ENCODE data around the gene GDI1. TPM values are rescaled to one million over a fixed set of nuclear protein-coding genes. Genes with fewer than 3 reads are reported as not detected.
A peak's percentile ranks its signal among the peaks of the same experiment; 100 is the strongest.
"Not testable (repeated sequence)": the region's sequence is repeated elsewhere in the genome, so short reads cannot be mapped to it uniquely, and the experiment has no call there.

Gene GDI1
- total and polyA plus RNA-seq, 7 experiments from 2014 or later = 18.8 to 174 (median 115) TPM

DNA sequence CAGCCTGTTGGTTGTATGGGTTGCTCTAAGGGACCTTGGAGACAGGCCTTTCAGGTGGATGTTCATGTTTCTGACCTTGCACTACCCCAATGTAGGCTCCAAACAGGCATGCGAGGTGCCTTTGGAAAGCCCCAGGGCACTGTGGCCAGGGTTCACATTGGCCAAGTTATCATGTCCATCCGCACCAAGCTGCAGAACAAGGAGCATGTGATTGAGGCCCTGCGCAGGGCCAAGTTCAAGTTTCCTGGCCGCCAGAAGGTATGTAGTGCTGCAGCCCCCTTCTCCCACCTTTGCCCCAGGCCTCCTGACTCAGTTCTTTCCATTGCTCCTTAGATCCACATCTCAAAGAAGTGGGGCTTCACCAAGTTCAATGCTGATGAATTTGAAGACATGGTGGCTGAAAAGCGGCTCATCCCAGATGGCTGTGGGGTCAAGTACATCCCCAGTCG lies 36.6 kb upstream of the GDI1 start:
- peaks cover 10 to 14% of the 10 kb centered on the region in 2 donors for H3K4me1 ChIP-seq (ENCODE audit: control insufficient read depth in 2 of 2, insufficient read depth in 2 of 2, low read length in 2 of 2)
- intact Hi-C loops (cut with micrococcal nuclease); DNase-seq; H3K27me3 ChIP-seq (ENCODE audit: control insufficient read depth in 2 of 2, insufficient read depth in 2 of 2, low read length in 2 of 2); ATAC-seq; CTCF ChIA-PET; H3K27me3 Mint-ChIP-seq; H3K4me3 ChIP-seq (ENCODE audit: low read length); H3K9me3 ChIP-seq (ENCODE audit: control insufficient read depth in 2 of 3, low read length in 3 of 3): not testable (repeated sequence)
- POLR2A ChIA-PET = interaction anchor here (0.8 to 6.8 kb wide), 10 partner anchors 7 to 132 kb away, joined by 3 to 77 read pairs (median 8); partner anchors contain the start of genes ATP6AP1, DNASE1L1, FAM50A and TAFAZZIN
- H3K36me3 Mint-ChIP-seq = peaks cover 3 to 20% (median 16%) of the 10 kb centered on the region in 5 donors
- H3K4me3 Mint-ChIP-seq = peak overlapping the region in 7 of 10 donors; percentile 5 to 100 (median 98)
- H3K36me3 ChIP-seq (ENCODE audit: control insufficient read depth in 2 of 3, insufficient read depth in 3 of 3, low read length in 3 of 3) = peaks cover 7 to 23% (median 11%) of the 10 kb centered on the region in 3 experiments
- H3K27ac Mint-ChIP-seq = peak overlapping the region in 7 of 9 donors; percentile 41 to 100 (median 99)
- peak overlapping the region; percentile 97 for H3K27ac ChIP-seq (ENCODE audit: low read depth, low read length)
- peaks cover 6 to 22% (median 14%) of the 10 kb centered on the region in 7 donors for H3K4me1 Mint-ChIP-seq
- H3K9me3 Mint-ChIP-seq = peaks cover 0 to 11% (median 0%) of the 10 kb centered on the region in 11 donors

DNA sequence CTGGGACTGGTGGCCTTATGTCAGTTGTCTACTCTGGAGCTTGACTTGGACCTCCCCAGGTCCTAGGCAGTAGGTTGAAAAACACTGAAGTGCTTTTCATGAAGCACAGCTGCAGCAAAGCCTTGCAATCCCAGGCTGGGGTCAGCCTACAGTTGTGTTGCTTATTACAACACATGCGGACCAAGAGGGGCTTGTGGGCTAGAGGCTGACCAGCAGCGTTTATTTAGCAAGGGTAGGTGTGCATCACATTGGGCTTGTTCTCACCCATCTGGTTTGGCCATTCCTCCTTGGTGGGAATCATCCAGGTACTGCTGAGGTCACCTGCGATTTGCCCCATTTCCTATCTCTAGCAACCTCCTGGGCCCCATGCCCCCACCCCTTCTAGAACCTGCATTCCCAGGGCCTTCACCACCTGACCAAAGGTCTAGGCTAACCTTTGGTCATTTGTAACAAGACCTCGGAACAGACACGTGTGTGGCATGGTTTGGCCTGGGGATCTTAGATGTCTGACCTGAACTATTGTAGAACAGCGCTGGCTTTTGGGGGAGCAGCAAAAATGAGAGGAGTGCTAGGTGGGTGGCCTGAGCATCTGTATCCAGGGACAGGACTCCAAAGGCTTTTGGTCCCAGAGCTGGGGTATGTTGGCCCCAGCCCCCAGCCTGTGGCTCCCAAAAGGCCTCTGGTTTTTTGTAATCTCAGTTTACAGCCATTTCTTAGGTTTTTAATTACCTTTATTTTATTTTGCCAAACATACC lies 35.7 kb upstream of the GDI1 start:
- peaks cover 7 to 23% (median 11%) of the 10 kb centered on the region in 3 experiments for H3K36me3 ChIP-seq (ENCODE audit: control insufficient read depth in 2 of 3, insufficient read depth in 3 of 3, low read length in 3 of 3)
- CTCF ChIA-PET = no interaction called here
- intact Hi-C loops (cut with micrococcal nuclease) = no loop called here
- peaks cover 10 to 14% of the 10 kb centered on the region in 2 donors for H3K4me1 ChIP-seq (ENCODE audit: control insufficient read depth in 2 of 2, insufficient read depth in 2 of 2, low read length in 2 of 2)
- Mint-ChIP-seq H3K9me3 (peaks cover 0 to 11% (median 0%) of the 10 kb centered on the region in 11 donors), H3K27ac (peak overlapping the region in 7 of 9 donors; percentile 30 to 100 (median 48)), H3K4me1 (peaks cover 6 to 22% (median 14%) of the 10 kb centered on the region in 7 donors), H3K4me3 (peak overlapping the region in 6 of 10 donors; percentile 5 to 38 (median 24)), H3K36me3 (peaks cover 3 to 20% (median 16%) of the 10 kb centered on the region in 5 donors), H3K27me3 (peaks cover 0 to 5% (median 0%) of the 10 kb centered on the region in 5 donors)
- H3K27me3 ChIP-seq (ENCODE audit: control insufficient read depth in 2 of 2, insufficient read depth in 2 of 2, low read length in 2 of 2) = no peaks in the 10 kb centered on the region
- DNase-seq = no peak
- H3K9me3 ChIP-seq (ENCODE audit: control insufficient read depth in 2 of 3, low read length in 3 of 3) = no peaks in the 10 kb centered on the region
- no peak overlapping the region for H3K4me3 ChIP-seq (ENCODE audit: low read length)
- POLR2A ChIA-PET = interaction anchor here (1.0 to 6.8 kb wide), 3 partner anchors 10 to 40 kb away, joined by 3 to 77 read pairs (median 17); partner anchors contain the start of genes DNASE1L1, EMD and TAFAZZIN
- ATAC-seq = no peak
- H3K27ac ChIP-seq (ENCODE audit: low read depth, low read length) = no peak overlapping the region

DNA sequence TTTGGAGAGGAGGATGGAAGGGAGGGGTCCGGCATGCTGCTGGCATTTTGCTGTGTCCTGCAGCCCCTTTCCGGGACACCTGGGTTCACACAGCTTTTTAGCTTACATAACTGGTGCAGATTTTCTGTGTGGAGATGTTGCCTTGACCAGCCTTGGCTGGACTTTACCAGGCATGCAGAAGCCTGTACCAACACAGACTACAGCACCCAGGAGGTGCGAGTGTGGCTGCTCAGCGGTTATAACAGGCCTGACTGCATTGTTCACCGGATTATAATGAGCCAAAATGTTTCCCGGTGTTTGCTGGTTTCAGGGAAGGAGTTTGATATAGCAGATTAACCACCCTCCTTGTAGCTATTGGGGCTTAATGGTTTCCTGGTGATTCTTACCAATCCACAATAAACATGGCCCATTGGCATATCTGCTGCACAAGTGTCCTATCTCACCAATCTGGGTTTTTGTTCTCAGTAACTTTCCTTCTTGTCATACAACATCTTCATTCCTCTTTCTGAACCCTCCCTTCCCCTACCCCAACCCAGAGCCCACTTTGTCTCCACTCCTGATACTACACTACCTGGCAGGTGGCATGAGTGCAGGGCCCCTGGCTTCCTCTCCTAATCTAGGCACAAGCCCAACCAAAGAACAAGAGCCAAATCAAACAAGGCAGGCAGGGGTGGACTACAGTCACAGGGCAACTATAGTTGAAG lies 34.9 kb upstream of the GDI1 start:
- Histone ChIP-seq H3K27ac (ENCODE audit: low read depth, low read length) (no peak overlapping the region), H3K4me3 (ENCODE audit: low read length) (no peak overlapping the region), H3K27me3 (ENCODE audit: control insufficient read depth in 2 of 2, insufficient read depth in 2 of 2, low read length in 2 of 2) (no peaks in the 10 kb centered on the region), H3K9me3 (ENCODE audit: control insufficient read depth in 2 of 3, low read length in 3 of 3) (no peaks in the 10 kb centered on the region), H3K4me1 (ENCODE audit: control insufficient read depth in 2 of 2, insufficient read depth in 2 of 2, low read length in 2 of 2) (peaks cover 10 to 14% of the 10 kb centered on the region in 2 donors), H3K36me3 (ENCODE audit: control insufficient read depth in 2 of 3, insufficient read depth in 3 of 3, low read length in 3 of 3) (peaks cover 7 to 23% (median 11%) of the 10 kb centered on the region in 3 experiments)
- no peak overlapping the region for H3K4me3 Mint-ChIP-seq
- H3K4me1 Mint-ChIP-seq = peaks cover 6 to 22% (median 14%) of the 10 kb centered on the region in 7 donors
- intact Hi-C loops (cut with micrococcal nuclease) = no loop called here
- no peak for ATAC-seq
- no peak for DNase-seq
- H3K9me3 Mint-ChIP-seq = peaks cover 0 to 11% (median 0%) of the 10 kb centered on the region in 11 donors
- POLR2A ChIA-PET = interaction anchor here (1.0 to 6.8 kb wide), 2 partner anchors 9 to 22 kb away, joined by 3 to 77 read pairs; partner anchors contain the start of genes DNASE1L1, EMD and TAFAZZIN
- peaks cover 0 to 5% (median 0%) of the 10 kb centered on the region in 5 donors for H3K27me3 Mint-ChIP-seq
- H3K27ac Mint-ChIP-seq = peak overlapping the region in 3 of 9 donors; percentile 21 to 50 (median 25)
- CTCF ChIA-PET = no interaction called here
- H3K36me3 Mint-ChIP-seq = peaks cover 3 to 20% (median 16%) of the 10 kb centered on the region in 5 donors

DNA sequence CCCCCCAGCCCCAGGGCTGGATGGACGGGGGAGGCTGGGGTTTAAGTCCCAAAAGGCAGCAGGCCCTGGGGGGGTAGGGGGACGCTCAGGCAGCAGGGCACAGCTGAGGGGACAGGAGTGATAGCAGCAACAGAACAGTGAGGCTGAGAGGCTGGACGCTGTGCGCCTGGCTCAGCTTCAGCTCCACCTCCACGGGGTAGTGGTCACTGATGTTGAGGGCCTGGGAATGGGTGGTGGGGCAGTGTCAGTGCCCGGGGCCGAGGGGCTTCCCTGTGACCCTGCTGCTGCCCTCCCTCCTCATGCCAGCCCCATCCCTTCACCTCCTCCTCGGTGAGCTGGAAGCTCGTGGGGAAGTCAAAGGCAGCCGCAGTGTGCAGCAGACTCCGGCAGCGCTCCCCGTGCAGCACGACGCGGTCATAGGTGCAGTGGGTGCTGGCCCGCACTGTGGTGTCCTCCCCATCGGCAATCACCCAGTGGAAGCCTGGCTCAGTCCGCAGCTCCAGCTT lies 34.3 kb upstream of the GDI1 start:
- Mint-ChIP-seq H3K4me3 (no peak overlapping the region), H3K27me3 (peaks cover 0 to 5% (median 0%) of the 10 kb centered on the region in 5 donors)
- DNase-seq = no peak

DNA sequence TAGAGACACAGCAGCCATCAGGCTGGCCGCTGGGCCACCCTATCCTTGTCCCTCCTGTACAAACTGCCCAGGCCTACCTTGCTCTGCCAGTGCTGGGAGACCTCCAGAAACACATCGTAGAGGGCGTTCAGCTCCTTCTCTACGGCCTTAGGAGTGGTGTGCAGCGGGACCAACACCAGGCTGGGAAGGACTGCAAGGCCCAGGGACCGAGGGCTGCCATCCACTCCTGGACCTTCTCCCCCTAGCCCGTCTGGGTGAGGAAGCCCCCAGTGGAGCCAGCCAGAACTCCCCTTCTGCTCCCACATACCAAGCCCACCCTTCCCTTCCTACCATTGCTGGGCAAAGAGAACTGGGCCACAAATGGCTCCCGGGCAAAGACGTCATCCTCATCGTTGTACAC lies 33.8 kb upstream of the GDI1 start:
- peaks cover 3 to 17% (median 16%) of the 10 kb centered on the region in 5 donors for H3K36me3 Mint-ChIP-seq
- H3K27me3 Mint-ChIP-seq = peaks cover 0 to 2% (median 0%) of the 10 kb centered on the region in 5 donors
- ATAC-seq (no peak), DNase-seq (no peak)
- H3K4me1 Mint-ChIP-seq = peaks cover 6 to 19% (median 12%) of the 10 kb centered on the region in 7 donors
- Histone ChIP-seq H3K27ac (ENCODE audit: low read depth, low read length) (no peak overlapping the region), H3K9me3 (ENCODE audit: control insufficient read depth in 2 of 3, low read length in 3 of 3) (no peaks in the 10 kb centered on the region), H3K36me3 (ENCODE audit: control insufficient read depth in 2 of 3, insufficient read depth in 3 of 3, low read length in 3 of 3) (peaks cover 7 to 23% (median 11%) of the 10 kb centered on the region in 3 experiments), H3K4me1 (ENCODE audit: control insufficient read depth in 2 of 2, insufficient read depth in 2 of 2, low read length in 2 of 2) (peaks cover 10 to 14% of the 10 kb centered on the region in 2 donors), H3K27me3 (ENCODE audit: control insufficient read depth in 2 of 2, insufficient read depth in 2 of 2, low read length in 2 of 2) (no peaks in the 10 kb centered on the region), H3K4me3 (ENCODE audit: low read length) (no peak overlapping the region)
- peak overlapping the region in 3 of 9 donors; percentile 24 to 52 (median 25) for H3K27ac Mint-ChIP-seq
- ChIA-PET POLR2A (interaction anchor here (6.8 kb wide), 1 partner anchor 8 kb away, joined by 77 read pairs; the partner anchor contains the start of genes DNASE1L1 and TAFAZZIN), CTCF (no interaction called here)
- intact Hi-C loops (cut with micrococcal nuclease) = no loop called here
- peaks cover 0 to 8% (median 0%) of the 10 kb centered on the region in 11 donors for H3K9me3 Mint-ChIP-seq
- no peak overlapping the region for H3K4me3 Mint-ChIP-seq

More for the DNA sequence above, 34.3 kb upstream of the GDI1 start:
- CTCF ChIA-PET = no interaction called here
- H3K4me3 ChIP-seq (ENCODE audit: low read length) = no peak overlapping the region
- peaks cover 3 to 20% (median 16%) of the 10 kb centered on the region in 5 donors for H3K36me3 Mint-ChIP-seq
- intact Hi-C loops (cut with micrococcal nuclease) = no loop called here
- peaks cover 0 to 11% (median 0%) of the 10 kb centered on the region in 11 donors for H3K9me3 Mint-ChIP-seq
- H3K27ac ChIP-seq (ENCODE audit: low read depth, low read length) = no peak overlapping the region
- peaks cover 10 to 14% of the 10 kb centered on the region in 2 donors for H3K4me1 ChIP-seq (ENCODE audit: control insufficient read depth in 2 of 2, insufficient read depth in 2 of 2, low read length in 2 of 2)
- H3K27me3 ChIP-seq (ENCODE audit: control insufficient read depth in 2 of 2, insufficient read depth in 2 of 2, low read length in 2 of 2) = no peaks in the 10 kb centered on the region
- no peaks in the 10 kb centered on the region for H3K9me3 ChIP-seq (ENCODE audit: control insufficient read depth in 2 of 3, low read length in 3 of 3)
- peak overlapping the region in 2 of 9 donors; percentile 25 to 50 for H3K27ac Mint-ChIP-seq
- H3K36me3 ChIP-seq (ENCODE audit: control insufficient read depth in 2 of 3, insufficient read depth in 3 of 3, low read length in 3 of 3) = peaks cover 7 to 23% (median 11%) of the 10 kb centered on the region in 3 experiments
- peaks cover 6 to 22% (median 14%) of the 10 kb centered on the region in 7 donors for H3K4me1 Mint-ChIP-seq
- POLR2A ChIA-PET = interaction anchor here (1.0 to 6.8 kb wide), 2 partner anchors 8 to 23 kb away, joined by 3 to 77 read pairs; partner anchors contain the start of genes DNASE1L1, EMD and TAFAZZIN
- no peak for ATAC-seq

DNA sequence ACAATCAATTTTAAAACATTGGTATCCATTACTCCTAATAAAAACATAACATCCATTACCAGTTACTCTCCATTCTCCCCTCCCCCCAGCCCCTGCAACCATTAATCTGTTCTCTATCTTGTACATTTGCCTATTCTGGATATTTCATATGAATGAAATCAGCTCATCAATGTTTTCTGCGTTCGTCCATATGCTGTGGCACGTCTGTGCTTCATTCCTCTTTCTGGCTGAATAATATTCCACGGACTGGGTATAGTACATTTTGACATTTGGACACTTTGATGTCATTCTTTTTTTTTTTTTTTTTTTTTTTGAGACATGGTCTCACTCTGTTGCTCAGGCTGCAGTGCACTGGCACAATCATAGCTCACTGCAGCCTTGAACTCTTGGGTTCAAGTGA lies 33.1 kb upstream of the GDI1 start:
- Mint-ChIP-seq H3K27ac (peak overlapping the region in 1 of 9 donors; percentile 43), H3K4me1 (peaks cover 8 to 21% (median 13%) of the 10 kb centered on the region in 7 donors), H3K27me3 (no peaks in the 10 kb centered on the region), H3K36me3 (peaks cover under 1 to 13% (median 11%) of the 10 kb centered on the region in 5 donors), H3K9me3 (peaks cover 0 to under 1% (median 0%) of the 10 kb centered on the region in 11 donors), H3K4me3 (no peak overlapping the region)
- POLR2A ChIA-PET = no interaction called here
- CTCF ChIA-PET = no interaction called here
- ATAC-seq (no peak), DNase-seq (no peak)
- peaks cover 7 to 19% (median 11%) of the 10 kb centered on the region in 3 experiments for H3K36me3 ChIP-seq (ENCODE audit: control insufficient read depth in 2 of 3, insufficient read depth in 3 of 3, low read length in 3 of 3)
- H3K27me3 ChIP-seq (ENCODE audit: control insufficient read depth in 2 of 2, insufficient read depth in 2 of 2, low read length in 2 of 2) = no peaks in the 10 kb centered on the region
- H3K27ac ChIP-seq (ENCODE audit: low read depth, low read length) = no peak overlapping the region
- peaks cover 10 to 14% of the 10 kb centered on the region in 2 donors for H3K4me1 ChIP-seq (ENCODE audit: control insufficient read depth in 2 of 2, insufficient read depth in 2 of 2, low read length in 2 of 2)
- no peaks in the 10 kb centered on the region for H3K9me3 ChIP-seq (ENCODE audit: control insufficient read depth in 2 of 3, low read length in 3 of 3)
- H3K4me3 ChIP-seq (ENCODE audit: low read length) = no peak overlapping the region
- intact Hi-C loops (cut with micrococcal nuclease) = no loop called here
